Ovary (tissue), 9 donors: ENCODE measurements around the gene PALLD. TPM values are rescaled to one million over a fixed set of nuclear protein-coding genes. Genes with fewer than 3 reads are reported as not detected.

Experiments used
- DNase-seq, 5 donors: peaks; one replicate each; pipeline ENCODE4 v3.0.0-alpha.2; 2019 to 2020
- H3K27ac ChIP-seq, 2 donors: fragments of 200-600 bp; one replicate each; pipeline versions ENCODE4 v1.5.1 to v1.8.0; 2019 to 2022
- H3K27me3 ChIP-seq: fragments of 200-600 bp; one replicate; pipeline ENCODE4 v1.8.0; 2022
- H3K36me3 ChIP-seq: fragments of 200-600 bp; sonication (generic); one replicate; pipeline ENCODE4 v1.5.1; 2019
- H3K4me1 ChIP-seq: one replicate; pipeline ENCODE4 v1.8.1; 2013; ENCODE audit warnings: mild to moderate bottlenecking, moderate library complexity; ENCODE audit not compliant: insufficient read depth
- H3K4me3 ChIP-seq: fragments of 200-600 bp; sonication (generic); one replicate; pipeline ENCODE4 v1.5.1; 2017
- H3K9me3 ChIP-seq, 2 donors: fragments of 200-600 bp in 1 of 2; sonication (generic) in 1 of 2; one replicate each; pipeline versions ENCODE4 v1.5.1 to v1.8.1; 2013 to 2019; ENCODE audit warnings: mild to moderate bottlenecking in 1 of 2, moderate library complexity in 1 of 2
- EP300 ChIP-seq: sonication (generic); formaldehyde crosslinking; IDR thresholded peaks from one replicate; pipeline ENCODE4 v1.6.1; 2017; ENCODE audit warnings: antibody characterized with exemption
- POLR2A ChIP-seq: fragments of 450-650 bp; IDR thresholded peaks from one replicate; pipeline ENCODE4 v1.6.1; 2017; ENCODE audit warnings: antibody characterized with exemption, mild to moderate bottlenecking, moderate library complexity
- WGBS, 3 donors: extraction: QIAGEN DNeasy Blood & Tissue Kit in 1 of 3; methylation state at CpG; one replicate each; pipeline versions ENCODE4 v1.1.5 to v1.1.7; 2013 to 2017; 5-methylcytosine and 5-hydroxymethylcytosine counted together
- intact Hi-C, 4 donors: fragments of 100-400 bp; cut with DNase I; formaldehyde crosslinking; loops; one replicate each; pipeline versions ENCODE4 v1.11.0 to v1.15.1; 2022 to 2023
- polyA plus RNA-seq, 2 donors: library from polyadenylated mRNA; stranded (reverse); fragments of 200-250 nt in 1 of 2; fragments of 350-450 nt in 1 of 2; fragmentation: Illumina TruSeq in 1 of 2; extraction: RNeasy Lipid Tissue Mini Kit (QIAGEN cat#74804) in 1 of 2; gene quantifications; one replicate each; pipeline ENCODE4 v1.2.3, GENCODE V29; 2013 to 2014
- total RNA-seq, 7 donors: library from RNA; depleted of rRNA in 2 of 7; stranded (reverse); fragments of >200 nt in 2 of 7; fragmentation: NEBNext Ultra II Directional in 3 of 7; extraction: Animal tissue kit (Norgen Biotek cat#: 25700) in 3 of 7; gene quantifications; one replicate each; pipeline versions ENCODE4 v1.1.0 to v1.2.4, GENCODE V29; 2016 to 2023
- TF ChIP-seq, protein P1 (sequence below), 3 donors: fragments of 450-650 bp in 2 of 3; fragments of 200-600 bp in 1 of 3; IDR thresholded peaks; one replicate each; pipeline versions ENCODE4 v1.5.1 to v1.8.0; 2016 to 2022; ENCODE audit warnings: antibody characterized with exemption in 3 of 3, mild to moderate bottlenecking in 1 of 3
- donor health status: DM: no; HTN: no; CAD: no; lungs with moderate emphysema.
- donor health status: DM: no; HTN: no; CAD: no.
- donor health status: Bipolar disorder and iron deficiency.
- donor health status: DM: yes; HTN: yes; CAD: no.
- donor health status: DM: no; HTN: no; CAD: no.
- donor health status: DM: yes; HTN: yes; CAD: no.

The PALLD gene
- total and polyA plus RNA-seq, 9 donors, result 96.8 to 605 (median 137) TPM

DNA sequence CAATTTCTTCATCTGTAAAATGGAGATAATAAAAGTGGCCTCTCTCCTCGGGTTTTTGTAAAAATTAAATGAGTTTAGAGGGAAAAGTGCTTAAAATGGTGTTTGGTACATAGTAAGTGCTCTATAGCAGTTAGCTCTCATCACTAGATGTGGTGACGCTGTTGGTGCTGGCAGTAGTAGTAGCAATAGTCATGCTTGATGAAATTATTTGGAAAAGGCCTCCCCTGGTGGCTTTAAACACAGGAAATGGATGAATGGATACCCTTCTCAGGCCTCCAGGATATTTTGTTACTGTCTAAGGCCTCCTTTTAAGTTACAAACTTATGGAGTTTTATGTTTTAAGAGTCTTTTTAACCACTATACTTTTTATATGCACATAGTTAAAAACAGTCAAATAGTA is 370.3 kb downstream of the PALLD start:
- no peak for DNase-seq
- WGBS, 3 donors, result 91 to 96% (median 91%) methylated on average over 2 of the region's 2 CpGs
- intact Hi-C loops, result no loop called here
- H3K27ac ChIP-seq, result no peak overlapping the region
- no peaks in the 10 kb centered on the region for H3K27me3 ChIP-seq
- no peaks in the 10 kb centered on the region for H3K36me3 ChIP-seq
- TF ChIP-seq POLR2A (no peak), EP300 (no peak)
- TF ChIP-seq, protein P1, sequence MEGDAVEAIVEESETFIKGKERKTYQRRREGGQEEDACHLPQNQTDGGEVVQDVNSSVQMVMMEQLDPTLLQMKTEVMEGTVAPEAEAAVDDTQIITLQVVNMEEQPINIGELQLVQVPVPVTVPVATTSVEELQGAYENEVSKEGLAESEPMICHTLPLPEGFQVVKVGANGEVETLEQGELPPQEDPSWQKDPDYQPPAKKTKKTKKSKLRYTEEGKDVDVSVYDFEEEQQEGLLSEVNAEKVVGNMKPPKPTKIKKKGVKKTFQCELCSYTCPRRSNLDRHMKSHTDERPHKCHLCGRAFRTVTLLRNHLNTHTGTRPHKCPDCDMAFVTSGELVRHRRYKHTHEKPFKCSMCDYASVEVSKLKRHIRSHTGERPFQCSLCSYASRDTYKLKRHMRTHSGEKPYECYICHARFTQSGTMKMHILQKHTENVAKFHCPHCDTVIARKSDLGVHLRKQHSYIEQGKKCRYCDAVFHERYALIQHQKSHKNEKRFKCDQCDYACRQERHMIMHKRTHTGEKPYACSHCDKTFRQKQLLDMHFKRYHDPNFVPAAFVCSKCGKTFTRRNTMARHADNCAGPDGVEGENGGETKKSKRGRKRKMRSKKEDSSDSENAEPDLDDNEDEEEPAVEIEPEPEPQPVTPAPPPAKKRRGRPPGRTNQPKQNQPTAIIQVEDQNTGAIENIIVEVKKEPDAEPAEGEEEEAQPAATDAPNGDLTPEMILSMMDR (IDR thresholded peaks at IDR 0.05), result no peak
- H3K4me1 ChIP-seq, result peaks cover 22% of the 10 kb centered on the region
- H3K4me3 ChIP-seq, result no peak overlapping the region
- H3K9me3 ChIP-seq, result no peaks in the 10 kb centered on the region

DNA sequence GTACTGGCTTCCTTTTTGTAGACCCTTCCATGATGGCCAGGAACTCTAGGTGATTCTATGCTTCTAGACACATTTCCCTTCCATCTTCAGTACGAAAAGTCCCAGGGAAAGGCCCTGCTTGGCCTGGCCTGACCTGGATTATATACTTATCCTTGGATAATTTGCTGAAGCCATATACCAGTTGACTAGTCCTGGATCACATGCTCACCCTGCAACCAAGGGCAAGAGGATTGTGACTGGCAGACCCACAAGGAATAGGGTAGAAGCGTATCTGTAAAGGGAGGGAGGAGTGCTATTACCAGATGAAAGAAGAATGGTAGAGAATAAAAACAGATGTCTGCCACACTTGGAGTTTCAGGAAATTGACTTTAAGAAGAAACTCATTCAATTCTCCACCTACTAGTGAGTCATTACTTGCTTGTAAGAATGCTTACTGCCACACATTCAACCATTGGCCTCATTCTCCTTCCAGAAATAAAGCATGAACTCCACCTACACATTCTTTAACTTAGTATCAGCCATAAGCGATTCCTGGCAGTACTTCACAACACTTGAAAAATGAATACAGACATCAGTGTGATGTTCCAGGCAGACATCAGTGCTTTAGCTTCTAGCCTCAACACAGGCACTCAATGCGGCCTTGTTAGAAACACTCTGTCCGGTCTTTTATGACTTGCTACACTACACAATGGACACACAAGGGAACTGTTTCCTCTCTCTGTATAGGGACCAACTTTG is 371.4 kb downstream of the PALLD start:
- H3K36me3 ChIP-seq, result no peaks in the 10 kb centered on the region
- WGBS, 3 donors, result 74 to 86% (median 80%) methylated on average over 5 of the region's 5 CpGs
- H3K4me3 ChIP-seq, result no peak overlapping the region
- no peaks in the 10 kb centered on the region for H3K9me3 ChIP-seq
- DNase-seq, result no peak
- no peaks in the 10 kb centered on the region for H3K27me3 ChIP-seq
- intact Hi-C loops, result no loop called here
- TF ChIP-seq EP300, result no peak
- no peak for TF ChIP-seq POLR2A
- TF ChIP-seq, protein P1 (IDR thresholded peaks at IDR 0.05), result no peak
- H3K27ac ChIP-seq, result no peak overlapping the region
- peaks cover 17% of the 10 kb centered on the region for H3K4me1 ChIP-seq

DNA sequence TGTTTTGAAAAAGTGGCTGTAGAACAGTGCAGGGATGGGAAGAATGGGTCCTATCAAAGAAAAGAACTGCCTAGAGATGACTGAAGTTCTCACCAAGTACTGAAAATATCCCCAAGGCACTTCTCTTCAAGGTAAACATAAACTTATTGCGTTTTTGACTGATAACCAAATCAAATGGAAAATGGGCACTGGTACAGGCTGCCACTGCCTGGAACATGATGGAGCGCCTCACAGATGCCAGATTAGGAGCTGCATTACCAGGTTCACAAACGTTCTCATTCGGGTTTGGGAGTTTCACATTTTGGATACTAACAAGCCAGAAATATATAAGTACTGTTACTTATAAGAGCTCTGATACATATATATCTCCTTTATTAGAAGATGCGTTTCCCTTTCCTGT is 371.9 kb downstream of the PALLD start:
- no peak for TF ChIP-seq POLR2A
- TF ChIP-seq, protein P1 (IDR thresholded peaks at IDR 0.05), result no peak
- TF ChIP-seq EP300, result no peak
- H3K4me3 ChIP-seq, result no peak overlapping the region
- H3K9me3 ChIP-seq, result no peaks in the 10 kb centered on the region
- H3K27me3 ChIP-seq, result no peaks in the 10 kb centered on the region
- peaks cover 16% of the 10 kb centered on the region for H3K4me1 ChIP-seq
- DNase-seq, result no peak
- WGBS, 3 donors, result 82 to 85% (median 84%) methylated on average over 5 of the region's 5 CpGs
- intact Hi-C loops, result no loop called here
- no peak overlapping the region for H3K27ac ChIP-seq
- H3K36me3 ChIP-seq, result no peaks in the 10 kb centered on the region

DNA sequence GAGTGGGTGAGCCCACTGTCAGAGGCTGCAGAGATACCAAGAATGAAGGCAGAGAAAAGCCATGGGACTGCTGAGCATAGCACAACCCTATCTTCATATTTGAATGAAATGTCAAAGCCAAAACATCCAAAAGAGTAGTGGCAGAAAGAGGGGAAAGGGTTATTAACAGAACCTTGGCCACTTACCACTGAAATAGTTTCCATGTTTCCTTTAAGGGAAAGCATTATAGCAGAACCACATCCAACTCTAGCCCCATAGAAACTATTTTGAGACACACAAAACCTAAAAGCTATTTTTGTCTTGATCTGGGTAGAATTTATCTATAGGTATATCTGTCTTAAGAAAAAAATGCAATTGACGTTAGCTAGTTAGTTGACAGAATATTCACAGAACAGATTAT is 373.2 kb downstream of the PALLD start:
- intact Hi-C loops, result no loop called here
- Histone ChIP-seq H3K27me3 (no peaks in the 10 kb centered on the region), H3K4me3 (no peak overlapping the region), H3K27ac (no peak overlapping the region), H3K9me3 (no peaks in the 10 kb centered on the region), H3K36me3 (no peaks in the 10 kb centered on the region), H3K4me1 (peaks cover 13% of the 10 kb centered on the region)
- WGBS, 3 donors, result 71 to 83% (median 77%) methylated on average over 1 of the region's 1 CpG
- no peak for DNase-seq
- no peak for TF ChIP-seq EP300
- TF ChIP-seq, protein P1 (IDR thresholded peaks at IDR 0.05), result no peak
- no peak for TF ChIP-seq POLR2A
